Renal cortex interstitium (tissue), 3 donors: Measurements from ENCODE around the gene DOK1. TPM values are rescaled to one million over a fixed set of nuclear protein-coding genes. Genes with fewer than 3 reads are reported as not detected.

Experiments used
- polyA plus RNA-seq, 3 donors: library from polyadenylated mRNA; unstranded; fragments of 120-200 nt; gene quantifications; one replicate each; pipeline ENCODE4 v1.2.1, GENCODE V29; 2013; ENCODE audit not compliant: insufficient read length in 3 of 3

DOK1 gene
- polyA plus RNA-seq, 3 donors = 7.5 to 9.4 (median 9.3) TPM

Other genes with a start within 250 kb of the DOK1 start
- 1 to 10 TPM; 1.7 to 4.8 (median 3.2) TPM for gene SLC4A5, start 211.3 kb upstream of the DOK1 start, polyA plus RNA-seq
- 100 to 1,000 TPM; 135 to 169 (median 151) TPM for gene DCTN1, start 174.4 kb upstream of the DOK1 start, polyA plus RNA-seq
- 1 to 10 TPM; 4.6 to 9.6 (median 8.0) TPM for gene C2orf81, start 133.1 kb upstream of the DOK1 start, polyA plus RNA-seq
- 10 to 100 TPM; 36.6 to 44.8 (median 43.2) TPM for gene WDR54, start 133.0 kb upstream of the DOK1 start, polyA plus RNA-seq
- gene RTKN, start 112.8 kb upstream of the DOK1 start, polyA plus RNA-seq = 10 to 100 TPM; 58.0 to 89.3 (median 73.4) TPM
- 10 to 100 TPM; 27.8 to 33.3 (median 31.7) TPM for gene INO80B, start 99.6 kb upstream of the DOK1 start, polyA plus RNA-seq
- gene WBP1, start 96.3 kb upstream of the DOK1 start, polyA plus RNA-seq = 100 to 1,000 TPM in 2 of 3 donors, 10 to 100 TPM in 1; 93.7 to 122 (median 117) TPM
- gene MOGS, start 89.3 kb upstream of the DOK1 start, polyA plus RNA-seq = 10 to 100 TPM; 48.6 to 51.1 (median 49.0) TPM
- gene MRPL53, start 82.0 kb upstream of the DOK1 start, polyA plus RNA-seq = 10 to 100 TPM; 34.3 to 70.2 (median 65.9) TPM
- 10 to 100 TPM in 2 of 3 donors, 1 to 10 TPM in 1; 9.5 to 16.1 (median 11.5) TPM for gene CCDC142, start 71.7 kb upstream of the DOK1 start, polyA plus RNA-seq
- gene TTC31, start 71.6 kb upstream of the DOK1 start, polyA plus RNA-seq = 10 to 100 TPM; 26.5 to 35.3 (median 30.2) TPM
- gene LBX2, start 55.1 kb upstream of the DOK1 start, polyA plus RNA-seq = 1 to 10 TPM; 3.4 to 5.3 (median 4.7) TPM
- gene PCGF1, start 47.0 kb upstream of the DOK1 start, polyA plus RNA-seq = 10 to 100 TPM; 23.8 to 26.5 (median 24.8) TPM
- under 1 TPM in 2 of 3 donors, not detected in 1; 0.10 to 0.23 TPM for gene TLX2, start 40.3 kb upstream of the DOK1 start, polyA plus RNA-seq
- under 1 TPM; 0.14 to 0.82 (median 0.19) TPM for gene DQX1, start 28.5 kb upstream of the DOK1 start, polyA plus RNA-seq
- gene AUP1, start 25.0 kb upstream of the DOK1 start, polyA plus RNA-seq = 100 to 1,000 TPM in 2 of 3 donors, 10 to 100 TPM in 1; 93.2 to 113 (median 107) TPM
- gene HTRA2, start 24.8 kb upstream of the DOK1 start, polyA plus RNA-seq = 10 to 100 TPM; 31.2 to 34.5 (median 31.4) TPM
- 10 to 100 TPM in 2 of 3 donors, 1 to 10 TPM in 1; 9.6 to 11.0 (median 10.8) TPM for gene LOXL3, start 778 bp upstream of the DOK1 start, polyA plus RNA-seq
- gene M1AP, start 93.6 kb downstream of the DOK1 start, polyA plus RNA-seq = 1 to 10 TPM in 1 of 3 donors, under 1 TPM in 2; 0.67 to 1.2 (median 0.84) TPM
- 1 to 10 TPM; 6.8 to 8.1 (median 7.3) TPM for gene SEMA4F, start 99.5 kb downstream of the DOK1 start, polyA plus RNA-seq